Nephron progenitor cell (in vitro differentiated cells): ENCODE data around the gene PCSK5.

Experiments used
- DNase-seq: peaks from one replicate; pipeline ENCODE4 v3.0.0; 2021
- H3K27ac Mint-ChIP-seq: 2 replicates; pipeline ENCODE4 v1.8.0; 2021; ENCODE audit warnings: mild to moderate bottlenecking, moderate library complexity, mixed read lengths
- H3K27me3 Mint-ChIP-seq: 2 replicates; pipeline ENCODE4 v1.8.0; 2021; ENCODE audit warnings: mild to moderate bottlenecking, low read depth, mixed read lengths; ENCODE audit not compliant: poor library complexity
- H3K36me3 Mint-ChIP-seq: 2 replicates; pipeline ENCODE4 v1.8.0; 2021; ENCODE audit warnings: low read depth, mixed read lengths
- H3K4me1 Mint-ChIP-seq: 2 replicates; pipeline ENCODE4 v1.8.0; 2021; ENCODE audit warnings: mixed read lengths
- H3K4me3 Mint-ChIP-seq: 2 replicates; pipeline ENCODE4 v1.8.0; 2021; ENCODE audit warnings: mild to moderate bottlenecking, moderate library complexity, mixed read lengths
- H3K9me3 Mint-ChIP-seq: 2 replicates; pipeline ENCODE4 v1.8.0; 2021; ENCODE audit warnings: mild to moderate bottlenecking, moderate library complexity, mixed read lengths
- TF ChIP-seq, protein P1 (sequence below): fragments of 200-600 bp; sonication (generic); IDR thresholded peaks from 2 replicates; pipeline ENCODE4 v1.5.0; 2021; ENCODE audit warnings: antibody characterized with exemption

The PCSK5 gene

DNA sequence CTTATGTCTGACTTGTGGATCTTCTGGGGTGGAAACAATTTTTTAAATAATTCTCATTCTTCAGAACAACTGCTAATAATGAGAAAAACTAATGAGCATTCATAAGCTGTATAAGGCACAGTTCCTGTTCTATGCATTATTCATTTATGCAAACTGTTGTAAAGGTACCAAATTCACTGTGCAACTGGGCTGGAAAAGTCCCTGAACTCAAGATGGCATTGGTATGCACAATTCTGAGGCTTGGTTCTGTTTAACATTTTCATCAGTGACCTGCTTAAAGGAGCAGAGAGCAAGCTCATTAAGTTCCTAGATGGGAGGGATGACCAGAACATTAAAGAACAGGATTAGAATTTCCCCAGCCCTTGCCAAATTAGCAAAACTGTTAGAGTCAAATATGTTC lies 399.2 kb downstream of the PCSK5 start:
- TF ChIP-seq, protein P1, sequence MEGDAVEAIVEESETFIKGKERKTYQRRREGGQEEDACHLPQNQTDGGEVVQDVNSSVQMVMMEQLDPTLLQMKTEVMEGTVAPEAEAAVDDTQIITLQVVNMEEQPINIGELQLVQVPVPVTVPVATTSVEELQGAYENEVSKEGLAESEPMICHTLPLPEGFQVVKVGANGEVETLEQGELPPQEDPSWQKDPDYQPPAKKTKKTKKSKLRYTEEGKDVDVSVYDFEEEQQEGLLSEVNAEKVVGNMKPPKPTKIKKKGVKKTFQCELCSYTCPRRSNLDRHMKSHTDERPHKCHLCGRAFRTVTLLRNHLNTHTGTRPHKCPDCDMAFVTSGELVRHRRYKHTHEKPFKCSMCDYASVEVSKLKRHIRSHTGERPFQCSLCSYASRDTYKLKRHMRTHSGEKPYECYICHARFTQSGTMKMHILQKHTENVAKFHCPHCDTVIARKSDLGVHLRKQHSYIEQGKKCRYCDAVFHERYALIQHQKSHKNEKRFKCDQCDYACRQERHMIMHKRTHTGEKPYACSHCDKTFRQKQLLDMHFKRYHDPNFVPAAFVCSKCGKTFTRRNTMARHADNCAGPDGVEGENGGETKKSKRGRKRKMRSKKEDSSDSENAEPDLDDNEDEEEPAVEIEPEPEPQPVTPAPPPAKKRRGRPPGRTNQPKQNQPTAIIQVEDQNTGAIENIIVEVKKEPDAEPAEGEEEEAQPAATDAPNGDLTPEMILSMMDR, result no peak
- Mint-ChIP-seq H3K27ac (no peak overlapping the region), H3K9me3 (no peaks in the 10 kb centered on the region), H3K27me3 (no peaks in the 10 kb centered on the region), H3K4me3 (no peak overlapping the region), H3K4me1 (no peaks in the 10 kb centered on the region), H3K36me3 (no peaks in the 10 kb centered on the region)
- DNase-seq, result no peak

GRCh38 chr9:76290555-76290954 lies 400.1 kb downstream of the PCSK5 start:
- no peaks in the 10 kb centered on the region for H3K36me3 Mint-ChIP-seq
- TF ChIP-seq, protein P1, result no peak
- peak overlapping the region; percentile 19 for H3K27ac Mint-ChIP-seq
- DNase-seq, result no peak
- H3K4me1 Mint-ChIP-seq, result no peaks in the 10 kb centered on the region
- no peaks in the 10 kb centered on the region for H3K27me3 Mint-ChIP-seq
- H3K9me3 Mint-ChIP-seq, result no peaks in the 10 kb centered on the region
- no peak overlapping the region for H3K4me3 Mint-ChIP-seq

DNA sequence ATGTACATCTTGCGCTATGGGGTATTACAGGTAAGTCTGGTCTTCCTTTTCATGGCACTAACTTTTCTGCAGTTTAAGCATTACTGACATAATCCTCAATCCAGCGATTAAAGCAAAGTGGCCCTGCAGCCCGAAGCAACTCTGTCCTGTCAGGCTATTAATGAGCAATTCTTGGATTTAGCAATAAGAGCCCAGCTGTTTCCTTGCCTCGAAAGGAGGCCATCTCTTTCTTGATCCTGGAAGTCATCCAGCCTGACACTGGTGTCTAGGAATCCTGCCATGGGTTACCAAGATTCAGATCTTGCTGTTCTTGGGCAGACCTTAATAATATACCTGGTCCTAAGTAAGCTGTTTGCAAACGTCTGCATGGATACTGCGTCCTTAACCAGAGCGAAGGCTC lies 401.8 kb downstream of the PCSK5 start:
- no peak for DNase-seq
- H3K4me1 Mint-ChIP-seq, result peaks cover 8% of the 10 kb centered on the region
- H3K36me3 Mint-ChIP-seq, result no peaks in the 10 kb centered on the region
- H3K27me3 Mint-ChIP-seq, result no peaks in the 10 kb centered on the region
- no peaks in the 10 kb centered on the region for H3K9me3 Mint-ChIP-seq
- no peak overlapping the region for H3K4me3 Mint-ChIP-seq
- no peak overlapping the region for H3K27ac Mint-ChIP-seq
- TF ChIP-seq, protein P1, result no peak

DNA sequence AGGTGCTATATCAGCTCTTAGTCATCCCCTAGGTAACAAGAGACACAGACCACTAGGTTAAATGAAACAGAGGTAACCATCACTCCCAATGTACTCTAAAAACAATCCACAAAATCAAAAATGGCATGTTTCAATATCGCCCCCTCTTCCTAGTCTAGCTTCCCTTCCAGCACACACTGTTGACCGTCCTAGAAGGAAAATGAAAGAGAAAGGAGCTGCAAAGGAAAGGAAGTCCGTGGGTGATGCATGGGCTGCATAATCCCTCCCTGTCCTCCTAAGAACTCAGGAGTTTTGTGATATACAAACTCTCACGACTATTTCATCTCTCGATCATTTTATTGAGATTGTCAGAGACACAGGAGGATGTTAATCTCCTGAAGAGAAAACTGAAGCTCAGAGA lies 402.2 kb downstream of the PCSK5 start:
- DNase-seq, result no peak
- TF ChIP-seq, protein P1, result no peak
- Mint-ChIP-seq H3K4me1 (peaks cover 12% of the 10 kb centered on the region), H3K27me3 (no peaks in the 10 kb centered on the region), H3K9me3 (no peaks in the 10 kb centered on the region), H3K4me3 (no peak overlapping the region), H3K27ac (no peak overlapping the region), H3K36me3 (no peaks in the 10 kb centered on the region)

DNA sequence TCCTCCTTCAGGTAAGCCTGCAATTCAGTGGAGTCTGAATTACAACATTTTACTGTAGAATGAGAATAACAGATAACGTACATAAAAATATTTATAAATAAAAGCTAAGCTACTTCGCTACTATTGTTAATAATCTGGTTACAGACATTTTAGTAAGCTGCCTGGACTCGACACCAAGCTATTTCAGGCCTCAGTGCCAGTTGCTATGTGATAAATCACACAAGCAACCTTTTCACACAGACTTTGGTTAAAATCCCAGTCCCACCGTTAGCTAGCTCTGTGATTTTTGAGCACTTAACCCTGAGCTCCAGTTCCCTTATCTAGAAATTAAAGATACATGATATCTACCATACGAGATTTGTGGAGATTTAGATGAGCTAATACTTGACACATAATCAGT lies 403.8 kb downstream of the PCSK5 start:
- Mint-ChIP-seq H3K27me3 (no peaks in the 10 kb centered on the region), H3K9me3 (no peaks in the 10 kb centered on the region), H3K27ac (no peak overlapping the region), H3K4me3 (no peak overlapping the region), H3K4me1 (peaks cover 28% of the 10 kb centered on the region), H3K36me3 (no peaks in the 10 kb centered on the region)
- no peak for DNase-seq
- TF ChIP-seq, protein P1, result no peak

DNA sequence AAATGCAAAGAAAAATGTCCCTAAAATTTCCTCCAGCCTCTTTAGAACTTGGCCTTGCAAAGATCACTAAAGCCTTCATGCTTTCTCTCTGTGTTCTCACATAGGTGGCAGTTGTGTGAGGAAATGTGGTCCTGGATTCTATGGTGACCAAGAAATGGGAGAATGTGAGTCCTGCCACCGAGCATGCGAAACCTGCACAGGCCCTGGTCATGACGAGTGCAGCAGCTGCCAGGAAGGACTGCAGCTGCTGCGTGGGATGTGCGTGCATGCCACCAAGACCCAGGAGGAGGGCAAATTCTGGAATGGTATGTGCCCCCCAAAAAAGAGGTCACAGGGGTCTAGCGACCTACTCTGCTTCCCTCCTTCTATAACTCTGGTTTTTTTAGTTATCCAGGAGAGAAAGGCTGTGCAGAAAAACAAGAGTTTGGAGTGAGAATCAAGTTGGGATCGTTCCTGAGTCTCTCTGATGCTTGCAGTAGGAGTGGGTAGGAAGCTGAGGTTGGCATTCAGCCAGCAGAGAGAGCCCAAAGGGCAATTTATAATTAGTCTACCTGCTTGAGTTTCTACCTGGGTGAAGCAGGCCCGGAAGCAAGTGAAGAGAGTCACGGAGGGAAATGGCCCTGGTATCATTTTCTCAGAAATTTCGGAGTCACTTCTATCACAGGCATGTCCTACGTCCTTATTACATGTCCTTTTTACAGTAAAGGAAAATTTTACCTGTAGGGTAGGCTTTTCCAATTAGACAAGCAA lies 406.3 kb downstream of the PCSK5 start:
- no peak for DNase-seq
- TF ChIP-seq, protein P1, result no peak
- no peaks in the 10 kb centered on the region for H3K36me3 Mint-ChIP-seq
- H3K4me3 Mint-ChIP-seq, result no peak overlapping the region
- no peak overlapping the region for H3K27ac Mint-ChIP-seq
- H3K27me3 Mint-ChIP-seq, result no peaks in the 10 kb centered on the region
- H3K4me1 Mint-ChIP-seq, result peaks cover 47% of the 10 kb centered on the region
- no peaks in the 10 kb centered on the region for H3K9me3 Mint-ChIP-seq
